Measurements from ENCODE around the gene SLC25A10.
A peak's percentile ranks its signal among the peaks of the same experiment; 100 is the strongest.

Gene SLC25A10

GRCh38 chr17:81693509-81694210 is 18.4 kb upstream of the SLC25A10 start:
- no peaks in the 10 kb centered on the region for H3K9me3 Mint-ChIP-seq
- H3K27ac Mint-ChIP-seq: no peak overlapping the region
- H3K4me3 Mint-ChIP-seq: no peak overlapping the region
- no peaks in the 10 kb centered on the region for H3K27me3 Mint-ChIP-seq
- intact Hi-C loops (cut with micrococcal nuclease): no loop called here
- H3K4me1 Mint-ChIP-seq (ENCODE audit: low read depth): no peaks in the 10 kb centered on the region
- peaks cover 100% of the 10 kb centered on the region for H3K36me3 Mint-ChIP-seq (ENCODE audit: low read depth)

- peaks cover 5% of the 10 kb centered on the region for H3K4me1 Mint-ChIP-seq (ENCODE audit: low read depth)
- no peak overlapping the region for H3K27ac Mint-ChIP-seq
- intact Hi-C loops (cut with micrococcal nuclease): no loop called here
- H3K4me3 Mint-ChIP-seq: no peak overlapping the region
- H3K36me3 Mint-ChIP-seq (ENCODE audit: low read depth): peaks cover 100% of the 10 kb centered on the region
- no peaks in the 10 kb centered on the region for H3K9me3 Mint-ChIP-seq
- no peaks in the 10 kb centered on the region for H3K27me3 Mint-ChIP-seq
Measured at GRCh38 chr17:81694810-81695209, 17.3 kb upstream of the SLC25A10 start.

- H3K9me3 Mint-ChIP-seq: no peaks in the 10 kb centered on the region
- intact Hi-C loops (cut with micrococcal nuclease): no loop called here
- peaks cover 100% of the 10 kb centered on the region for H3K36me3 Mint-ChIP-seq (ENCODE audit: low read depth)
- peaks cover 5% of the 10 kb centered on the region for H3K4me1 Mint-ChIP-seq (ENCODE audit: low read depth)
- no peak overlapping the region for H3K27ac Mint-ChIP-seq
- H3K27me3 Mint-ChIP-seq: no peaks in the 10 kb centered on the region
- H3K4me3 Mint-ChIP-seq: no peak overlapping the region
Measured at GRCh38 chr17:81695211-81695610, 16.9 kb upstream of the SLC25A10 start.

- Mint-ChIP-seq H3K9me3 (no peaks in the 10 kb centered on the region), H3K27ac (no peak overlapping the region), H3K4me1 (ENCODE audit: low read depth) (peaks cover 10% of the 10 kb centered on the region), H3K4me3 (no peak overlapping the region), H3K27me3 (no peaks in the 10 kb centered on the region), H3K36me3 (ENCODE audit: low read depth) (peaks cover 100% of the 10 kb centered on the region)
- intact Hi-C loops (cut with micrococcal nuclease): no loop called here
Measured at GRCh38 chr17:81695801-81696200, 16.3 kb upstream of the SLC25A10 start.

- Mint-ChIP-seq H3K9me3 (no peaks in the 10 kb centered on the region), H3K4me3 (no peak overlapping the region), H3K4me1 (ENCODE audit: low read depth) (peaks cover 15% of the 10 kb centered on the region), H3K36me3 (ENCODE audit: low read depth) (peaks cover 100% of the 10 kb centered on the region), H3K27ac (no peak overlapping the region), H3K27me3 (no peaks in the 10 kb centered on the region)
- intact Hi-C loops (cut with micrococcal nuclease): no loop called here
Measured at GRCh38 chr17:81696218-81696941, 15.7 kb upstream of the SLC25A10 start.

GRCh38 chr17:81697261-81698044 is 14.6 kb upstream of the SLC25A10 start:
- Mint-ChIP-seq H3K9me3 (no peaks in the 10 kb centered on the region), H3K27ac (no peak overlapping the region), H3K4me3 (no peak overlapping the region), H3K4me1 (ENCODE audit: low read depth) (peaks cover 26% of the 10 kb centered on the region), H3K27me3 (no peaks in the 10 kb centered on the region), H3K36me3 (ENCODE audit: low read depth) (peaks cover 100% of the 10 kb centered on the region)
- intact Hi-C loops (cut with micrococcal nuclease): no loop called here

- no peak overlapping the region for H3K27ac Mint-ChIP-seq
- H3K9me3 Mint-ChIP-seq: no peaks in the 10 kb centered on the region
- H3K4me1 Mint-ChIP-seq (ENCODE audit: low read depth): peaks cover 37% of the 10 kb centered on the region
- H3K36me3 Mint-ChIP-seq (ENCODE audit: low read depth): peaks cover 92% of the 10 kb centered on the region
- intact Hi-C loops (cut with micrococcal nuclease): no loop called here
- no peaks in the 10 kb centered on the region for H3K27me3 Mint-ChIP-seq
- H3K4me3 Mint-ChIP-seq: no peak overlapping the region
Measured at GRCh38 chr17:81700353-81701287, 11.5 kb upstream of the SLC25A10 start.

GRCh38 chr17:81701288-81702071 is 10.6 kb upstream of the SLC25A10 start:
- Mint-ChIP-seq H3K4me1 (ENCODE audit: low read depth) (peaks cover 37% of the 10 kb centered on the region), H3K4me3 (peak overlapping the region; percentile 14), H3K27ac (peak overlapping the region; percentile 94), H3K9me3 (no peaks in the 10 kb centered on the region), H3K27me3 (no peaks in the 10 kb centered on the region), H3K36me3 (ENCODE audit: low read depth) (peaks cover 92% of the 10 kb centered on the region)
- intact Hi-C loops (cut with micrococcal nuclease): loop anchor here (1.0 kb wide), 1 partner anchor 19 kb away; no protein-coding TSS in a partner anchor

- Mint-ChIP-seq H3K4me3 (peak within 1 kb of the TSS; percentile 98), H3K27ac (peak within 1 kb of the TSS; percentile 94), H3K9me3 (no peaks in the 10 kb centered on the region), H3K4me1 (ENCODE audit: low read depth) (peaks cover 37% of the 10 kb centered on the region), H3K36me3 (ENCODE audit: low read depth) (peaks cover 92% of the 10 kb centered on the region), H3K27me3 (no peaks in the 10 kb centered on the region)
- intact Hi-C loops (cut with micrococcal nuclease): loop anchor here (1.0 kb wide), 2 partner anchors 9 to 21 kb away; partner anchors contain the start of gene SLC25A10
Measured at GRCh38 chr17:81702934-81703746, 8.9 kb upstream of the SLC25A10 start, which contains the start of gene MRPL12. Gene MRPL12, plus strand, starts transcription at chr17:81703367. Its CDS starts 135 bp downstream, at chr17:81703502.

GRCh38 chr17:81703747-81704654 is 8.1 kb upstream of the SLC25A10 start:
- Mint-ChIP-seq H3K36me3 (ENCODE audit: low read depth) (peaks cover 91% of the 10 kb centered on the region), H3K27me3 (no peaks in the 10 kb centered on the region), H3K9me3 (no peaks in the 10 kb centered on the region), H3K4me1 (ENCODE audit: low read depth) (peaks cover 37% of the 10 kb centered on the region), H3K4me3 (peak overlapping the region; percentile 98), H3K27ac (peak overlapping the region; percentile 94)
- intact Hi-C loops (cut with micrococcal nuclease): loop anchor here (1.0 kb wide), 1 partner anchor 8 kb away; the partner anchor contains the start of gene SLC25A10

GRCh38 chr17:81705518-81706231 is 6.4 kb upstream of the SLC25A10 start:
- H3K4me1 Mint-ChIP-seq (ENCODE audit: low read depth): peaks cover 35% of the 10 kb centered on the region
- no peak overlapping the region for H3K4me3 Mint-ChIP-seq
- H3K27ac Mint-ChIP-seq: no peak overlapping the region
- H3K9me3 Mint-ChIP-seq: no peaks in the 10 kb centered on the region
- H3K36me3 Mint-ChIP-seq (ENCODE audit: low read depth): peaks cover 75% of the 10 kb centered on the region
- intact Hi-C loops (cut with micrococcal nuclease): no loop called here
- H3K27me3 Mint-ChIP-seq: peaks cover under 1% of the 10 kb centered on the region

All from dendritic cell treated with granulocyte-macrophage colony-stimulating factor and Interleukin-4, amounts not matched to agents 40 ng/mL and 50 ng/mL, for 4 days (primary cell).